DOHH2 (cell line): ENCODE results near the gene RHBG.

Experiments
- EZH2phosphoT487 ChIP-seq: fragments of 200-600 bp; sonication (generic); IDR thresholded peaks from 2 replicates; pipeline ENCODE4 v1.6.1; 2017; ENCODE audit warnings: borderline replicate concordance, mild to moderate bottlenecking, antibody characterized with exemption, low read length, moderate library complexity, mixed read lengths
- TF ChIP-seq, protein P1 (sequence below): fragments of 200-600 bp; sonication (generic); IDR thresholded peaks from one replicate; pipeline ENCODE4 v1.5.1; 2014; ENCODE audit warnings: antibody characterized with exemption, mild to moderate bottlenecking, low read depth, low read length; ENCODE audit not compliant: poor library complexity, severe bottlenecking

DNA sequence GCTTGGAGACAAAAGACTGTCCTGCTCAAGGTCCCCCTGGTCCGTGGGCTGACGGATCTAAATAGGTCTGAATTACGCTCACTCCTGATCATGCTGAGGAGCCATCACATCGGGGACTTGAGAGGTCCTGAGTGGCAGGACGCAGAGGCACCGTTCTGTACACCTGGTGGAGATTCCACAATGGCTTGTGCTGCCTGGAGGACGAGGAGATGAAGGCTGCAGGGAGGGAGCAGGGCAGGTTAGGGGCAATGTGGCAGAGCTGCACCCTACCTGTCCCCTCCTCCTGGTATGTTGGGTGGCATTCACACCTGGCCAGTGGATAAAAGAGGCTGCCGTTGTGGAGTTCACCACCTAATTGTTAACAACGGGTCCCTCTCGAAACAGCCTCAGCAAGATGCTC lies 38.7 kb downstream of the RHBG start:
- TF ChIP-seq, protein P1, sequence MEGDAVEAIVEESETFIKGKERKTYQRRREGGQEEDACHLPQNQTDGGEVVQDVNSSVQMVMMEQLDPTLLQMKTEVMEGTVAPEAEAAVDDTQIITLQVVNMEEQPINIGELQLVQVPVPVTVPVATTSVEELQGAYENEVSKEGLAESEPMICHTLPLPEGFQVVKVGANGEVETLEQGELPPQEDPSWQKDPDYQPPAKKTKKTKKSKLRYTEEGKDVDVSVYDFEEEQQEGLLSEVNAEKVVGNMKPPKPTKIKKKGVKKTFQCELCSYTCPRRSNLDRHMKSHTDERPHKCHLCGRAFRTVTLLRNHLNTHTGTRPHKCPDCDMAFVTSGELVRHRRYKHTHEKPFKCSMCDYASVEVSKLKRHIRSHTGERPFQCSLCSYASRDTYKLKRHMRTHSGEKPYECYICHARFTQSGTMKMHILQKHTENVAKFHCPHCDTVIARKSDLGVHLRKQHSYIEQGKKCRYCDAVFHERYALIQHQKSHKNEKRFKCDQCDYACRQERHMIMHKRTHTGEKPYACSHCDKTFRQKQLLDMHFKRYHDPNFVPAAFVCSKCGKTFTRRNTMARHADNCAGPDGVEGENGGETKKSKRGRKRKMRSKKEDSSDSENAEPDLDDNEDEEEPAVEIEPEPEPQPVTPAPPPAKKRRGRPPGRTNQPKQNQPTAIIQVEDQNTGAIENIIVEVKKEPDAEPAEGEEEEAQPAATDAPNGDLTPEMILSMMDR, result no peak
- no peak for TF ChIP-seq EZH2phosphoT487
